ENCODE measurements around the gene RNASEH2B. TPM values are rescaled to one million over a fixed set of nuclear protein-coding genes. Genes with fewer than 3 reads are reported as not detected.

The RNASEH2B gene
- total and polyA plus RNA-seq, 8 donors = 19.0 to 41.6 (median 23.3) TPM

GRCh38 chr13:50927701-50928100 lies 18.1 kb downstream of the RNASEH2B start:
- Histone ChIP-seq H3K27ac (no peak overlapping the region), H3K9me3 (no peaks in the 10 kb centered on the region), H3K4me1 (peaks cover 0 to 10% (median 6%) of the 10 kb centered on the region in 3 donors), H3K27me3 (no peaks in the 10 kb centered on the region), H3K36me3 (no peaks in the 10 kb centered on the region), H3K4me3 (no peak overlapping the region)
- DNase-seq = no peak
- WGBS, 2 donors = 55 to 62% methylated on average over 2 of the region's 2 CpGs
- intact Hi-C loops (cut with DNase I) = no loop called here
- no peak for ATAC-seq
- FAIRE-seq = no peak
- TF ChIP-seq CTCF (IDR thresholded peaks at IDR 0.05) = no peak

GRCh38 chr13:50928102-50928501 lies 18.5 kb downstream of the RNASEH2B start:
- no peaks in the 10 kb centered on the region for H3K9me3 ChIP-seq
- H3K27ac ChIP-seq = no peak overlapping the region
- H3K4me1 ChIP-seq = peaks cover 0 to 10% (median 6%) of the 10 kb centered on the region in 3 donors
- H3K4me3 ChIP-seq = no peak overlapping the region
- ATAC-seq = no peak
- TF ChIP-seq CTCF (IDR thresholded peaks at IDR 0.05) = no peak
- FAIRE-seq = no peak
- WGBS, 2 donors = 52 to 63% methylated on average over 2 of the region's 2 CpGs
- intact Hi-C loops (cut with DNase I) = no loop called here
- DNase-seq = no peak
- H3K27me3 ChIP-seq = no peaks in the 10 kb centered on the region
- no peaks in the 10 kb centered on the region for H3K36me3 ChIP-seq

- no peaks in the 10 kb centered on the region for H3K9me3 ChIP-seq
- FAIRE-seq (no peak), DNase-seq (no peak), ATAC-seq (no peak)
- H3K27ac ChIP-seq = no peak overlapping the region
- 78 to 87% methylated on average over 3 of the region's 3 CpGs for WGBS, 2 donors
- intact Hi-C loops (cut with DNase I) = no loop called here
- no peaks in the 10 kb centered on the region for H3K36me3 ChIP-seq
- no peaks in the 10 kb centered on the region for H3K27me3 ChIP-seq
- peaks cover 0 to 10% (median 6%) of the 10 kb centered on the region in 3 donors for H3K4me1 ChIP-seq
- H3K4me3 ChIP-seq = no peak overlapping the region
- no peak for TF ChIP-seq CTCF (IDR thresholded peaks at IDR 0.05)
Measured at GRCh38 chr13:50928659-50929462, 19.3 kb downstream of the RNASEH2B start.

- Histone ChIP-seq H3K4me1 (peaks cover 0 to 10% (median 4%) of the 10 kb centered on the region in 3 donors), H3K36me3 (peaks cover 0 to 9% (median 0%) of the 10 kb centered on the region in 3 donors), H3K27me3 (no peaks in the 10 kb centered on the region), H3K4me3 (no peak overlapping the region), H3K27ac (no peak overlapping the region), H3K9me3 (no peaks in the 10 kb centered on the region)
- no peak for DNase-seq
- TF ChIP-seq CTCF (IDR thresholded peaks at IDR 0.05) = no peak
- ATAC-seq = no peak
- 93% methylated on average over 6 of the region's 6 CpGs for WGBS, 2 donors
- intact Hi-C loops (cut with DNase I) = no loop called here
- FAIRE-seq = no peak
Measured at GRCh38 chr13:50932091-50932490, 22.5 kb downstream of the RNASEH2B start.

All from pancreas (tissue), 10 donors.